ENCODE measurements around the gene ACTR3C. TPM values are rescaled to one million over a fixed set of nuclear protein-coding genes. Genes with fewer than 3 reads are reported as not detected.
"Not testable (repeated sequence)": the region's sequence is repeated elsewhere in the genome, so short reads cannot be mapped to it uniquely, and the experiment has no call there.

The ACTR3C gene
- total and polyA plus RNA-seq, 2 of the 13 experiments (the other 11 are each of a cell fraction or from before 2014, with no cell fraction given), result 3.8 to 7.5 TPM

DNA sequence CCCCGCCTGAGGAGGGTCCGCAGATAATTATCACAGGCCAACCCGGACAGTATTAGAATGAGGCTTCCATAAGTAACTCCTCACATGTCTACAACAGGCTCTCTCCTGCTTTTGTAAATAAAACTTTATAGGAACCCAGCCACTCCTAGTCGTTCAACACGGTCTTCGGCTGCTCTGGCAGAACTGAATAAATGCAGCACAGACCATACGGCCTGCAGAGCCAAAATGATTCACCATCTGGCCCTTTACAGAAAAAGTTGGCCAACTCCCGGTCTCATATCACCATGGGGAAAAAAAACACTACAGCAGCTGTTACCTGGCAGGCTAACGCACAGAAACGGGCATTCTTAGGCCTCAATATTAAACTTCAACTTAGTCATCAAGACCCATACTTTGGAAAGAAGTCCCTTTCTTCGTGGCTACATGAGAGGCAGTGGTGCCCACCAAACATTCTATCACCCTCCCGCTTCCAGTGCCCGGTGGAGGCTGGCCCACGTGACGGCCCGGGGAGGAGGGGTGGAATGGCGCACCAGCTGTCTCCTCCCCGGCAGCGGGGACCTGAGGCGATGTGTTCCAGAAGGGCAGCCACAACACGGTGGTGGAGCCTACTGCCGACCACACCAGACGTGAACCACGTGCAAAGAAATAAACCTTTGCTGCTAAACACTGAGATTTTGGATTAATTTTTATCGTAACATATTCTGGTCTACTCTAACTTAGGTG is 41.5 kb downstream of the ACTR3C start:
- H3K4me2 ChIP-seq (ENCODE audit: low read depth, low read length); ATAC-seq; H2AFZ ChIP-seq (ENCODE audit: low read length); H3K9me3 ChIP-seq (ENCODE audit: low read length); BruUV-seq (replicated peaks); CTCF ChIA-PET (ENCODE audit: low intra/inter-chr PET ratio, low total read pairs); POLR2A ChIA-PET; H3K36me3 ChIP-seq (replicated peaks in 1 of 2; ENCODE audit: control insufficient read depth in 1 of 2, insufficient read depth in 2 of 2, low read length in 2 of 2); H3K27ac ChIP-seq (ENCODE audit: extremely low read length, insufficient read depth, low read length); DNase-seq (ENCODE audit: low spot score); H3K79me2 ChIP-seq (ENCODE audit: insufficient read depth, low read length); FAIRE-seq; H3K9ac ChIP-seq (ENCODE audit: insufficient read depth, low read depth, low read length); H4K20me1 ChIP-seq (ENCODE audit: insufficient read depth, low read length); H3K27me3 ChIP-seq (ENCODE audit: control insufficient read depth in 1 of 2, insufficient read depth in 2 of 2, low read length in 2 of 2); H3K4me3 ChIP-seq (replicated peaks in 1 of 3; ENCODE audit: insufficient read depth in 1 of 3, low read depth in 2 of 3, low read length in 3 of 3): not testable (repeated sequence)
- intact Hi-C loops (cut with micrococcal nuclease; ENCODE audit: unreplicated experiment), result loop anchor here (10.0 kb wide), 1 partner anchor 73 kb away; no protein-coding TSS in a partner anchor
- in situ Hi-C loops (cut with HindIII; ENCODE audit: extremely low pct_ligation_motif_present, low pct_unique_long_range_greater_than_20kb), result loop anchor here (25.0 kb wide), 1 partner anchor 480 kb away; no protein-coding TSS in a partner anchor
- peaks cover 13% of the 10 kb centered on the region; the same call in 1 of the 2 replicates for H3K4me1 ChIP-seq (ENCODE audit: insufficient read depth, low read length)
- 93% methylated on average over 11 of the region's 25 CpGs for WGBS (ENCODE audit: low lambda C conversion rate)

DNA sequence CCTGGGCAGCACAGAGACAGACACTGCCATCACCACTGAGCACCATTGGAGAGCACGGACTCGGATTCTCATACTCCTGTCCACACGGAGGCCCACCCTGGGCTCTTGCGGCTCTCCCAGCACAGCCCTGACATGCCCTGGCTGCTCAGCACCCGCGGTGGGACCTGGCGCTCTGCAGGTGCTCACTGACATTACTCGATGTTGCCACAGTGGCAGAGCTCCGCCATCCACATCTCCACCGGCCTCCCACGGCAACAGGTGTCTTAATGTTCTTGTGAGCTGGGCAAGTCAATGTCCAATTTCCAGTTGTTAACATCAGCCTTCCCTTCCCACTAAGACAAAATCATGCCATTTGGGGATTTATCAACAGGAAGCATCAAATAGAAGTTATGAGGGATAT is 45.0 kb downstream of the ACTR3C start:
- WGBS (ENCODE audit: low lambda C conversion rate), result 94% methylated on average over 3 of the region's 11 CpGs
- FAIRE-seq; H3K4me2 ChIP-seq (ENCODE audit: low read depth, low read length); H3K9me3 ChIP-seq (ENCODE audit: low read length); DNase-seq (ENCODE audit: low spot score); H3K4me3 ChIP-seq (replicated peaks in 1 of 3; ENCODE audit: insufficient read depth in 1 of 3, low read depth in 2 of 3, low read length in 3 of 3); CTCF ChIA-PET (ENCODE audit: low intra/inter-chr PET ratio, low total read pairs); ATAC-seq; H3K27me3 ChIP-seq (ENCODE audit: control insufficient read depth in 1 of 2, insufficient read depth in 2 of 2, low read length in 2 of 2); H3K27ac ChIP-seq (ENCODE audit: extremely low read length, insufficient read depth, low read length); intact Hi-C loops (cut with micrococcal nuclease; ENCODE audit: unreplicated experiment); H3K79me2 ChIP-seq (ENCODE audit: insufficient read depth, low read length); H3K4me1 ChIP-seq (ENCODE audit: insufficient read depth, low read length); H3K36me3 ChIP-seq (replicated peaks in 1 of 2; ENCODE audit: control insufficient read depth in 1 of 2, insufficient read depth in 2 of 2, low read length in 2 of 2); POLR2A ChIA-PET; H2AFZ ChIP-seq (ENCODE audit: low read length); H4K20me1 ChIP-seq (ENCODE audit: insufficient read depth, low read length); BruUV-seq (replicated peaks); H3K9ac ChIP-seq (ENCODE audit: insufficient read depth, low read depth, low read length): not testable (repeated sequence)
- in situ Hi-C loops (cut with HindIII; ENCODE audit: extremely low pct_ligation_motif_present, low pct_unique_long_range_greater_than_20kb), result loop anchor here (25.0 kb wide), 1 partner anchor 484 kb away; no protein-coding TSS in a partner anchor

All from HepG2 (cell line).